Gastroesophageal sphincter (tissue), 4 donors: ENCODE measurements around the gene BRK1. TPM values are rescaled to one million over a fixed set of nuclear protein-coding genes. Genes with fewer than 3 reads are reported as not detected.

Experiments used
- ATAC-seq: fragments of 150-250 bp; one replicate; pipeline ENCODE4 v1.9.1; 2016; ENCODE audit warnings: mild to moderate bottlenecking, moderate library complexity
- H3K27ac ChIP-seq, 4 donors: fragments of 200-600 bp; sonication (generic) in 3 of 4; 1 replicate in 3 of 4; 2 replicates in 1 of 4; pipeline ENCODE4 v1.5.1; 2016 to 2019
- H3K27me3 ChIP-seq: fragments of 200-600 bp; sonication (generic); one replicate; pipeline ENCODE4 v1.5.1; 2019
- H3K36me3 ChIP-seq, 2 donors: fragments of 200-600 bp; sonication (generic); one replicate each; pipeline ENCODE4 v1.5.1; 2019; ENCODE audit warnings: control low read depth in 1 of 2
- H3K4me1 ChIP-seq, 3 donors: fragments of 200-600 bp; sonication (generic); 1 replicate in 2 of 3; 2 replicates in 1 of 3; pipeline ENCODE4 v1.5.1; 2016 to 2019; ENCODE audit warnings: control low read depth in 2 of 3
- H3K4me3 ChIP-seq, 2 donors: fragments of 200-600 bp; sonication (generic); one replicate each; pipeline ENCODE4 v1.5.1; 2019; ENCODE audit warnings: mild to moderate bottlenecking in 1 of 2, moderate library complexity in 1 of 2
- H3K9me3 ChIP-seq, 3 donors: fragments of 200-600 bp; sonication (generic); one replicate each; pipeline ENCODE4 v1.5.1; 2017 to 2019; ENCODE audit warnings: control low read depth in 2 of 3
- CTCF ChIP-seq, 4 experiments: fragments of 200-600 bp in 2 of 4; fragments of 450-650 bp in 2 of 4; sonication (generic) in 1 of 4; IDR thresholded peaks; one replicate each; pipeline ENCODE4 v1.5.1; 2017 to 2019; ENCODE audit warnings: antibody characterized with exemption in 4 of 4, mild to moderate bottlenecking in 2 of 4, moderate library complexity in 2 of 4
- EP300 ChIP-seq: sonication (generic); formaldehyde crosslinking; IDR thresholded peaks from one replicate; pipeline ENCODE4 v1.6.1; 2017; ENCODE audit warnings: antibody characterized with exemption, mild to moderate bottlenecking
- POLR2A ChIP-seq, 2 donors: fragments of 450-650 bp; IDR thresholded peaks; one replicate each; pipeline ENCODE4 v1.6.1; 2017; ENCODE audit warnings: antibody characterized with exemption in 2 of 2, mild to moderate bottlenecking in 2 of 2, moderate library complexity in 1 of 2
- POLR2AphosphoS5 ChIP-seq: sonication (generic); formaldehyde crosslinking; IDR thresholded peaks from one replicate; pipeline ENCODE4 v1.6.1; 2017; ENCODE audit warnings: antibody characterized with exemption
- WGBS, 2 donors: methylation state at CpG; one replicate each; pipeline ENCODE4 v1.1.5; 2018; ENCODE audit warnings: low coverage in 1 of 2; 5-methylcytosine and 5-hydroxymethylcytosine counted together
- total RNA-seq, 4 donors: library from RNA; depleted of rRNA; stranded (reverse); fragments of >200 nt; gene quantifications; one replicate each; pipeline ENCODE4 v1.1.0, GENCODE V29; 2016

Gene BRK1
- total RNA-seq, 4 donors from 2014 or later = 121 to 155 (median 139) TPM

- TF ChIP-seq POLR2AphosphoS5 (no peak), CTCF (IDR thresholded peaks at IDR 0.05) (no peak), EP300 (no peak), POLR2A (IDR thresholded peaks at IDR 0.05) (no peak)
- no peak for ATAC-seq
- Histone ChIP-seq H3K4me1 (peaks cover 0 to 32% (median 3%) of the 10 kb centered on the region in 3 donors), H3K9me3 (peaks cover 0 to 5% (median 0%) of the 10 kb centered on the region in 3 donors), H3K27me3 (no peaks in the 10 kb centered on the region), H3K27ac (peak overlapping the region in 1 of 4 donors; percentile 9), H3K4me3 (no peak overlapping the region), H3K36me3 (no peaks in the 10 kb centered on the region)
- WGBS, 2 donors = 84 to 90% methylated on average over 4 to 5 of the region's 5 CpGs
These were observed 50.7 kb downstream of the BRK1 start for GRCh38 chr3:10166213-10166604.

GRCh38 chr3:10169000-10169496 is 53.6 kb downstream of the BRK1 start:
- Histone ChIP-seq H3K4me1 (peaks cover 0 to 39% (median 12%) of the 10 kb centered on the region in 3 donors), H3K27ac (no peak overlapping the region), H3K36me3 (no peaks in the 10 kb centered on the region), H3K9me3 (peaks cover 0 to 5% (median 0%) of the 10 kb centered on the region in 3 donors), H3K4me3 (no peak overlapping the region), H3K27me3 (no peaks in the 10 kb centered on the region)
- no peak for ATAC-seq
- TF ChIP-seq POLR2A (IDR thresholded peaks at IDR 0.05) (no peak), POLR2AphosphoS5 (no peak), EP300 (no peak), CTCF (IDR thresholded peaks at IDR 0.05) (no peak)
- 78 to 90% methylated on average over 3 to 6 of the region's 8 CpGs for WGBS, 2 donors

GRCh38 chr3:10170915-10171478 is 55.5 kb downstream of the BRK1 start:
- no peak for ATAC-seq
- H3K4me1 ChIP-seq = peaks cover 0 to 22% (median 9%) of the 10 kb centered on the region in 3 donors
- no peak for TF ChIP-seq CTCF (IDR thresholded peaks at IDR 0.05)
- no peak for TF ChIP-seq POLR2A (IDR thresholded peaks at IDR 0.05)
- TF ChIP-seq EP300 = no peak
- no peak for TF ChIP-seq POLR2AphosphoS5
- H3K36me3 ChIP-seq = no peaks in the 10 kb centered on the region
- no peak overlapping the region for H3K27ac ChIP-seq
- WGBS, 2 donors = 66 to 82% methylated on average over 2 to 7 of the region's 13 CpGs
- H3K4me3 ChIP-seq = no peak overlapping the region
- H3K9me3 ChIP-seq = peaks cover 0 to 5% (median 0%) of the 10 kb centered on the region in 3 donors
- H3K27me3 ChIP-seq = no peaks in the 10 kb centered on the region

GRCh38 chr3:10173095-10173925 is 57.8 kb downstream of the BRK1 start:
- Histone ChIP-seq H3K27ac (peak overlapping the region in 3 of 4 donors; percentile 59 to 67 (median 66)), H3K4me1 (peaks cover 0 to 12% (median 9%) of the 10 kb centered on the region in 3 donors), H3K4me3 (no peak overlapping the region), H3K36me3 (peaks cover 0 to 13% of the 10 kb centered on the region in 2 donors), H3K9me3 (peaks cover 0 to 5% (median 0%) of the 10 kb centered on the region in 3 donors), H3K27me3 (no peaks in the 10 kb centered on the region)
- ATAC-seq = no peak
- WGBS, 2 donors = 79% methylated on average over 8 to 10 of the region's 10 CpGs
- TF ChIP-seq CTCF (IDR thresholded peaks at IDR 0.05) (no peak), POLR2AphosphoS5 (no peak), EP300 (no peak), POLR2A (IDR thresholded peaks at IDR 0.05) (no peak)
